Measurements from ENCODE around the gene AP3D1. TPM values are rescaled to one million over a fixed set of nuclear protein-coding genes. Genes with fewer than 3 reads are reported as not detected.
"Not testable (repeated sequence)": the region's sequence is repeated elsewhere in the genome, so short reads cannot be mapped to it uniquely, and the experiment has no call there.

The AP3D1 gene
- total RNA-seq, 1 donor from 2014 or later, result 157 TPM

DNA sequence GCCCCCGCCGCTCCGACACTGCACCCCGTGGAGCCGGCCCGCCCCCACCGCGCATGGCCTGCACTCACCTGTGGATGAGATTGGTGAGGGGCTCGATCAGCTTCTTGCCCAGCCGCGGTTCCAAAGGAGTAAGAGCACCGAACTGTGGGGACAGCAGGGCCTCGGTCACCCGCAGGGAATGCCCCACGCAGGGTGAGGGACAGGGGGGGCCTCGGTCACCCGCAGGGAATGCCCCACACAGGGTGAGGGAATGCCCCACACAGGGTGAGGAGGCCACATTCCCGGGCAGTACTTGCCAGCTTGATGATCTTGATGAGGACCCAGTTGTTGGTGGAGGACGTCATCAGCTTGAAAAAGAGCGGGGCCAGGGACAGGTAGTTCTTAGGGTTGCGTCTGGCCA is 22.3 kb downstream of the AP3D1 start:
- TF ChIP-seq, protein P1, sequence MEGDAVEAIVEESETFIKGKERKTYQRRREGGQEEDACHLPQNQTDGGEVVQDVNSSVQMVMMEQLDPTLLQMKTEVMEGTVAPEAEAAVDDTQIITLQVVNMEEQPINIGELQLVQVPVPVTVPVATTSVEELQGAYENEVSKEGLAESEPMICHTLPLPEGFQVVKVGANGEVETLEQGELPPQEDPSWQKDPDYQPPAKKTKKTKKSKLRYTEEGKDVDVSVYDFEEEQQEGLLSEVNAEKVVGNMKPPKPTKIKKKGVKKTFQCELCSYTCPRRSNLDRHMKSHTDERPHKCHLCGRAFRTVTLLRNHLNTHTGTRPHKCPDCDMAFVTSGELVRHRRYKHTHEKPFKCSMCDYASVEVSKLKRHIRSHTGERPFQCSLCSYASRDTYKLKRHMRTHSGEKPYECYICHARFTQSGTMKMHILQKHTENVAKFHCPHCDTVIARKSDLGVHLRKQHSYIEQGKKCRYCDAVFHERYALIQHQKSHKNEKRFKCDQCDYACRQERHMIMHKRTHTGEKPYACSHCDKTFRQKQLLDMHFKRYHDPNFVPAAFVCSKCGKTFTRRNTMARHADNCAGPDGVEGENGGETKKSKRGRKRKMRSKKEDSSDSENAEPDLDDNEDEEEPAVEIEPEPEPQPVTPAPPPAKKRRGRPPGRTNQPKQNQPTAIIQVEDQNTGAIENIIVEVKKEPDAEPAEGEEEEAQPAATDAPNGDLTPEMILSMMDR (IDR thresholded peaks at IDR 0.05), result no peak
- no peak for DNase-seq (ENCODE audit: low spot score)
- no peaks in the 10 kb centered on the region for H3K9me3 Mint-ChIP-seq (ENCODE audit: low read depth)
- no peaks in the 10 kb centered on the region for H3K4me1 Mint-ChIP-seq (ENCODE audit: low read depth)
- H3K36me3 Mint-ChIP-seq (ENCODE audit: low read depth), result peaks cover 10% of the 10 kb centered on the region
- H3K4me3 Mint-ChIP-seq (ENCODE audit: unreplicated experiment), result no peak overlapping the region
- no peak overlapping the region for H3K27ac Mint-ChIP-seq (ENCODE audit: unreplicated experiment)
- no peaks in the 10 kb centered on the region for H3K27me3 Mint-ChIP-seq (ENCODE audit: low read depth)

DNA sequence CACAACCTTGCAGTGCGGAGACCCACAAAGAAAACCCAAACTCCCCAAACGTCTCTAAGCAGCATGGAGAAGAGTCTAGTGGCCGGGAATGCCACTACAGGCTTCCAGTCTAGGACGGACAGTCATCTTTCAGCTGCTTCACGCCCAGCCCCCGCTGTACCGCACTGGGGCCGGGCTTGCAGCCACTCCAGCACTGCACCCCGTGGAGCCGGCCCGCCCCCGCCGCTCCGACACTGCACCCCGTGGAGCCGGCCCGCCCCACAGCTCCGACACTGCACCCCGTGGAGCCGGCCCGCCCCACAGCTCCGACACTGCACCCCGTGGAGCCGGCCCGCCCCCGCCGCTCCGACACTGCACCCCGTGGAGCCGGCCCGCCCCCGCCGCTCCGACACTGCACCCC is 23.1 kb downstream of the AP3D1 start:
- H3K27me3 Mint-ChIP-seq (ENCODE audit: low read depth); H3K36me3 Mint-ChIP-seq (ENCODE audit: low read depth); H3K27ac Mint-ChIP-seq (ENCODE audit: unreplicated experiment); H3K9me3 Mint-ChIP-seq (ENCODE audit: low read depth); DNase-seq (ENCODE audit: low spot score); H3K4me3 Mint-ChIP-seq (ENCODE audit: unreplicated experiment); H3K4me1 Mint-ChIP-seq (ENCODE audit: low read depth): not testable (repeated sequence)

DNA sequence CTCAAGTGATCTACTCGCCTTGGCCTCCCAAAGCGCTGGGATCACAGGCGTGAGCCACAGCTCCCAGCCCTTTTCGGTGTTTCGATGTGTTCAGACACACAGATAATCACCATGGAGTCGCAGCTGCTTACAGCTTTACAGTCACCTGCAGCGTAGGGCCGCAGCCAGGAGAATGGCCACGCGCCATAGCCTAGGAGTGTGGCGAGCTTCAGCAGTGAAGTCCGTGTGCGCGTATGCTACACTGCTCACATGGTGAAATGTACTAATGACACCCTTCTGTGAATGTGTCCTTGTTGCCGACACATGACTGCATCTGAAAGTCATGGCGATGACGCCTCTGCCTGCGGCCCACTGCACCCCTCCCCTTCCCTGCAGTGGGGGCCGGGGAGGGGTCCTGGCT is 23.6 kb downstream of the AP3D1 start:
- Mint-ChIP-seq H3K4me1 (ENCODE audit: low read depth) (no peaks in the 10 kb centered on the region), H3K9me3 (ENCODE audit: low read depth) (no peaks in the 10 kb centered on the region), H3K4me3 (ENCODE audit: unreplicated experiment) (no peak overlapping the region), H3K27ac (ENCODE audit: unreplicated experiment) (no peak overlapping the region), H3K27me3 (ENCODE audit: low read depth) (no peaks in the 10 kb centered on the region), H3K36me3 (ENCODE audit: low read depth) (peaks cover 10% of the 10 kb centered on the region)
- no peak for DNase-seq (ENCODE audit: low spot score)
- TF ChIP-seq, protein P1 (IDR thresholded peaks at IDR 0.05), result no peak

DNA sequence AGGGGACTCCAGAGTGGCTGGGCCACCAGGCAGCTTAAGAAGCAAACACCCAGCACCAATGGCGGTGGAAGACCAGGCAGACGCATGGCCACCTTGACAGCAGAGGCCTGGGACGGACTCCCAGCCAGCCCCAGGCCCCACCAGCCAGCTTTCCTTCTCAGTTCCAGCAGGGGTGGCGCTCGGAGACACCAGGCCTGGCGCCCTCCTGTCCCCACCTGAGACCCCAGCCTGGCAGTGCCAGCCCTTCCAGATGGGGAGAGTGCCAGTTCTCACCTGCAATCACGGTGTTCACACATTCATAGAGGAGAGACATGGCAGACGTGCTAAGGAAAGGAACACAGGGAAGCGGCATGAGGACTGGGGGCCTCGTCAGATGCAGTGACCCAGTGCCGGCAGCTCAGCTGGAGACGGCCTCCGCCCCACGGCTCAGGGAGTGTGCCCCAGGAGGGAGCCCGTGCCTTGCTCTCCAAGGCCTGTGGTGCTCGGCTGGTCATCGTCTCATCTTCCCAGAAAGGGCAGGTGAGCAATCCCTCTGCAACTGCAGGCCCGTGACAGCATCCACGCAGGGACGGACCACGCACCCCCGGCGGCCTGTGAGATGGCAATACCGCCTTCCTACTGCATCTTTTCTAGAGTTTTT is 24.4 kb downstream of the AP3D1 start:
- H3K27me3 Mint-ChIP-seq (ENCODE audit: low read depth), result no peaks in the 10 kb centered on the region
- no peak overlapping the region for H3K4me3 Mint-ChIP-seq (ENCODE audit: unreplicated experiment)
- no peaks in the 10 kb centered on the region for H3K9me3 Mint-ChIP-seq (ENCODE audit: low read depth)
- DNase-seq (ENCODE audit: low spot score), result no peak
- TF ChIP-seq, protein P1 (IDR thresholded peaks at IDR 0.05), result no peak
- no peaks in the 10 kb centered on the region for H3K4me1 Mint-ChIP-seq (ENCODE audit: low read depth)
- H3K27ac Mint-ChIP-seq (ENCODE audit: unreplicated experiment), result no peak overlapping the region
- H3K36me3 Mint-ChIP-seq (ENCODE audit: low read depth), result peaks cover 6% of the 10 kb centered on the region

DNA sequence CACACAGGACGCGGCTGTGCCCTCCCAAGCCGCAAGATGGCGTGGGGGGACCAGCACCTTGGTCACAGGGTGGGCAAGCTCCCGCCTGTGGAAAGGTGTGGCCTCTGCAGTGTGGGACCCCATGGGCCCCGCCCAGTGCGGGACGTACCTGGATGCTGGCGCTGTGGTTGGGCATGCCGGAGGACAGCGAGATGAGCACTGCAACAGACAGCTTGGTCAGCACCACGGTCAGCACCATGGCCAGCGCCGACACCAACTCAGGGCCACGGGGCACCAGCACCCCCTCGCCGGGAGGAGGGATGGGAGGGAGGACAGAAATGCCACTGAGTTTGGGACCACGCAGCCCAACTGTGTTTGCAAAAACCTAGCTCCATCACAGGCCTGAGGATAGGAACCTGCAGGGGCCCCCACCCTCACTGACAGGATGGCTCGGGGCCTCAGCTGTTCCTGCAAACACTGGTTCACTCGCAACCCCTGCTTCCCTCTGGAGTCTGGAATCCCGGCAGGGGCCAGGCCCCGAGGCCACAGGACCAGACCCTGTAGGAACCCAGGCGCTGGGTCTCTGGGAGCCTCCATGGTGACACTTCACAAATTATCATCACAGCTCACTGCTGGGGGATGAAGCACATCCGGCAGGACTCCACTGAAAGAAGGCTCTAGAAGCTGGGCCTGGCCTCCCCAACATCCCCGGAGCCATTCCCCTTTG is 27.5 kb downstream of the AP3D1 start:
- TF ChIP-seq, protein P1 (IDR thresholded peaks at IDR 0.05), result no peak
- Mint-ChIP-seq H3K27me3 (ENCODE audit: low read depth) (no peaks in the 10 kb centered on the region), H3K9me3 (ENCODE audit: low read depth) (no peaks in the 10 kb centered on the region), H3K36me3 (ENCODE audit: low read depth) (peaks cover 11% of the 10 kb centered on the region), H3K4me3 (ENCODE audit: unreplicated experiment) (no peak overlapping the region), H3K27ac (ENCODE audit: unreplicated experiment) (no peak overlapping the region), H3K4me1 (ENCODE audit: low read depth) (no peaks in the 10 kb centered on the region)
- DNase-seq (ENCODE audit: low spot score), result peak; percentile 91

DNA sequence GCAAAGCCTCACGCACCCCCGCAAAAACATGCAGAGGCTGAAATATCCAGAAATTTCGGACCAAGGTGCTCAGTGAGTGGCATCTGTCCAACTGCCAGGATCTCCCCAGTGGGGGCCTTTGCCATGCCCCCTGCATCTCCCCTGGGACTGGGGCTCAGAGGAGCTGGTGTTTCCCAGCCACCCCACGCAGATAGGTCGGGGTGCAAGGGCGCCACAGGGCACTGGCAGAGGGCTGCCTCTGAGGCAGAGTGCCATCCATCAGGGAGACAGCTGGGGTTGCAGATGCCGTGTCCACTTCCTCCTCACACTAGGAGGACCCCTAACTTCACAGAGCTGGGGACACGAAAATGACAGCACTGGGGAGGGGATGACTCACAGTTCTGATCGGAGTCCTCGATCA is 28.4 kb downstream of the AP3D1 start:
- peak; percentile 88 for DNase-seq (ENCODE audit: low spot score)
- Mint-ChIP-seq H3K9me3 (ENCODE audit: low read depth) (no peaks in the 10 kb centered on the region), H3K4me3 (ENCODE audit: unreplicated experiment) (no peak overlapping the region), H3K27ac (ENCODE audit: unreplicated experiment) (no peak overlapping the region), H3K4me1 (ENCODE audit: low read depth) (no peaks in the 10 kb centered on the region), H3K36me3 (ENCODE audit: low read depth) (peaks cover 16% of the 10 kb centered on the region), H3K27me3 (ENCODE audit: low read depth) (no peaks in the 10 kb centered on the region)
- TF ChIP-seq, protein P1 (IDR thresholded peaks at IDR 0.05), result no peak

Measured in chondrocyte (in vitro differentiated cells).